Activated effector memory CD4-positive, alpha-beta T cell treated with anti-CD3 and anti-CD28 coated beads, Interleukin-2, amount 50 U/mL, for 16 hours (primary cell): ENCODE results near the gene ZNF467.

Experiments
- DNase-seq: peaks from one replicate; pipeline ENCODE4 v3.0.0-alpha.2; 2020

ZNF467 gene, protein sequence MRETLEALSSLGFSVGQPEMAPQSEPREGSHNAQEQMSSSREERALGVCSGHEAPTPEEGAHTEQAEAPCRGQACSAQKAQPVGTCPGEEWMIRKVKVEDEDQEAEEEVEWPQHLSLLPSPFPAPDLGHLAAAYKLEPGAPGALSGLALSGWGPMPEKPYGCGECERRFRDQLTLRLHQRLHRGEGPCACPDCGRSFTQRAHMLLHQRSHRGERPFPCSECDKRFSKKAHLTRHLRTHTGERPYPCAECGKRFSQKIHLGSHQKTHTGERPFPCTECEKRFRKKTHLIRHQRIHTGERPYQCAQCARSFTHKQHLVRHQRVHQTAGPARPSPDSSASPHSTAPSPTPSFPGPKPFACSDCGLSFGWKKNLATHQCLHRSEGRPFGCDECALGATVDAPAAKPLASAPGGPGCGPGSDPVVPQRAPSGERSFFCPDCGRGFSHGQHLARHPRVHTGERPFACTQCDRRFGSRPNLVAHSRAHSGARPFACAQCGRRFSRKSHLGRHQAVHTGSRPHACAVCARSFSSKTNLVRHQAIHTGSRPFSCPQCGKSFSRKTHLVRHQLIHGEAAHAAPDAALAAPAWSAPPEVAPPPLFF

DNA sequence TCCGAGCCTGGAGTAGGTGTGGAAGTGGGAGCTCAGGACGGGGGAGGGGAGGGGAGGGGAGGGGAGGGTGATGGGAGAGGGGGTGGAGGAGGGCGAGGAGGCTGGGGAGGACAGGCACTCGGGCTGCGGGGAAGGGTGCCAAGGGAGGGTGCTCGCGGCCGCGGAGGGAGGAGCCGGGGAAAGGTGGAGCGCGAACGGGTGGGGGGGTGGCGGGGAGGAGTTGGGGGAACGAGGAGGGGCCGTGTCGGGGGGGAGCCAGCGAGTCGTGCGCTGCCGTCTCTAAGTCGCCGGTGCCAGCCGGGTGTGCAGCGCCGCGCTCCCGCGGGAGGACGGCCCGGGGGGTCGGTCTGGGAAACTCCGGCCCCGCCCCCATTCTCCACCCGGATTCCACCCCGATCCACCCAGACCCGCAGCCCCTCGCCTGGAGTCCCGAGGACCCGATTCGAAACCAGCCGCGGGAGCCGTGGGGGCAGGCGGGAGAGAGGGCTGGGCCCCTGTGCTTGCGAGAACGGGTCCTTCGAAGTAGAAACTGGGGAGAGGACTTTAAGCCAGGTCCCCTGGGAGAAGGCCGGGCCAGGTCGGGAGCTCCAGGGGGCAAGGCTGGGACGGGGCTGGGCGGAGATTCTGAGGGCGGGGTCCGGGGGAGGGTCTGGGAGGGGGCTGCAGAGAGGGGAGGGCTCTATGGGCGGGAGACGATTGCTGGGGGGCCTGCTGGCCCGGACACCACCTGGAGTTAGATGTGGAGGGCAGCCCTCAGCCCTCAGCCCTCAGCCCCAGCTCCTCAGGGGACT, at the start of gene ZNF467:
Gene ZNF467, minus strand, starts transcription at position 143 of the 791 bp plus-strand sequence. CDS start 2,556 bp downstream, outside the sequence.
- peak; percentile 79 for DNase-seq

DNA sequence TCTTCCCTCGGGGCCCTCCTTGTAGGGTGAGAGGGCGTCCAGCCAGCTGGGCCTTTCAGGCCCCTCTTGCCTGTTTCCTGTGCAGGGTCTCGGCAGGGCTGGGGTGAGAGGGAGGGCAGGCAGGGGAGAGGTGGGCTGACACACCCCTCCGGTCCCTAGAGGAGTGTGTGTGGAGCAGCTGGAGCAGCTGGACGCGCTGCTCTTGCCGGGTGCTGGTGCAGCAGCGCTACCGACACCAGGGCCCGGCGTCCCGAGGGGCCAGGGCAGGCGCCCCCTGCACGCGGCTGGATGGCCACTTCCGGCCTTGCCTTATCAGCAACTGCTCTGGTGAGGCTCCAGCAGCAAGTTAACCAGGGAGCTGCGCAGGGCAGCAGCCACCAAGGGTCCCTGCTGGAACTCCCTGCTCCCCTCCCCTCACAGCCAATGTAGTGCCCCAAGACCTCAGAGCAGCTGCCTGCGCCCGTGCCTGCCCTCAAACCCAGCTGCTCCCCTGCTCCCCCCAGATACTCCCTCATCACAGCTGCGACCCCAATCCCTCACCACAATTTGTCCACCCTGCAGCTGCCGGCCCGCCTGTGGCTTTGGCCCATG, 49.1 kb upstream of the ZNF467 start:
- DNase-seq: no peak

DNA sequence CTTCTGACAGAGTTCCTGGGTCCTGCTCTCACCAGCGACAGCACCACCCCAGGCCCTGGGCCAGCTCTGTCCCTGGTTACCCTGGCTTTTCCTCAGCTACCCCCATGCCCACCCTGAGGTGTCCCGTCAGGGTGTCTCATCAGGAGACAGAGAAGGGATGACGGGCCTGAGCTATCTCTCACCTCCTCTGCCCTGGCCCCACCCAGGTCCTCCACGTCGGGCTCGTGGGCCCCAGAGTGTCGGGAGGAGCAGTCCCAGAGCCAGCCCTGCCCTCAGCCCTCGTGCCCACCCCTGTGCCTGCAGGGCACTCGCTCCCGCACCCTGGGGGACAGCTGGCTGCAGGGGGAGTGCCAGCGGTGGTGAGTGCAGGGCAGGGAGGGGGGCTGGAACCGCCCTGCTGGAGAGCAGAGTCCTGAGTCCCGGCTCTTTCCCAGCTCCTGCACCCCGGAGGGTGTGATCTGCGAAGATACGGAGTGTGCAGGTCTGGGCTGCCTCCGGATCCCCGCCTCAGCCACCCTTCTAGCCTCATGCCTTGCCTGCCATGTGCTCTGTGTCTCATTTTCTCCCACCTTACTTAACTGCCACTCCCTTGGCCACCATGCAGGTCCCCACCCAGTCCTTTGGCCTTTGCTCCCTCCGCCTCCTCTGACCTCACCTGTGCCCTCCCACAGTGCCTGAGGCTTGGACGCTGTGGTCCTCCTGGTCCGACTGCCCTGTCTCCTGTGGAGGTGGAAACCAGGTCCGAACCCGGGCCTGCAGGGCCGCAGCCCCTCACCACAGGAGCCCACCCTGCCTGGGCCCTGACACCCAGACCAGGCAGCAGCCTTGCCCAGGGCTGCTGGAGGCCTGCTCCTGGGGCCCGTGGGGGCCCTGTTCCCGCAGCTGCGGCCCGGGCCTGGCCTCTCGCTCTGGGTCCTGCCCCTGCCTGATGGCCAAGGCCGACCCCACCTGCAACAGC, 48.1 kb upstream of the ZNF467 start:
- no peak for DNase-seq

DNA sequence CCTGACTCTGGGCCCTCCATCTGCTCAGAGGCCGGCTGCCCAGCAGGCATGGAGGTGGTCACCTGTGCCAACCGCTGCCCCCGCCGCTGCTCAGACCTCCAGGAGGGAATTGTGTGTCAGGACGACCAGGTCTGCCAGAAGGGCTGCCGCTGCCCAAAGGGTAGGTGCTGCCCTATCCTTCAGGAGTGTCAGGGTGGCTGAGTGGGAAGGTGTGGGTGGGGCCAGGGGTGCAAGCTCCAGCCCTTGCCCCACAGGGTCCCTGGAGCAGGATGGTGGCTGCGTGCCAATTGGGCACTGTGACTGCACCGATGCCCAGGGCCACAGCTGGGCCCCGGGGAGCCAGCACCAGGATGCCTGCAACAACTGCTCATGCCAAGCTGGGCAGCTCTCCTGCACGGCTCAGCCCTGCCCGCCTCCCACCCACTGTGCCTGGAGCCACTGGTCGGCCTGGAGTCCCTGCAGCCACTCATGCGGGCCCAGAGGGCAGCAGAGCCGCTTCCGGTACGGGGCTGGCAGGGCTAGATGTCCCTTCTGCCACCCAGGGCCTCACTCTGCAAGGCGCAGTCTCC, 47.3 kb upstream of the ZNF467 start:
- DNase-seq: no peak

DNA sequence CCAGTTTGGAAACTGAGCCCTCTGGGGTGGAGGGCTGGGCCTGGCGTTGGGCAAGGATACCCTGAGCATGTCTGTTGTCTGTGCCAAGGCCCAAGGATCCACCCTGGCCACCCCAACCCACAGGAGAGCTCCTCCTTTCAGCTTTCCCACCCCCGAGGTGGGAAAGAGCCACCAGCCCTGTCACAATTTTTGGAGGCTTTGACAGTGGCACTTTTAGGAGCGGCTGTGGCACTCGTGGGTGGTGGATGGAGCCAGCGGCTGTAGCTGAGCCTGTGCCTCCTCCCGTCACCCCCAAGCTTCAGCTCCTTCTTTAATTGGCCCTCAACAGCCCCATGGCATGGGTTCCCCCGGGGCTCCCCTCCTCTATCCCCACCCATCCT, 46.6 kb upstream of the ZNF467 start:
- no peak for DNase-seq

DNA sequence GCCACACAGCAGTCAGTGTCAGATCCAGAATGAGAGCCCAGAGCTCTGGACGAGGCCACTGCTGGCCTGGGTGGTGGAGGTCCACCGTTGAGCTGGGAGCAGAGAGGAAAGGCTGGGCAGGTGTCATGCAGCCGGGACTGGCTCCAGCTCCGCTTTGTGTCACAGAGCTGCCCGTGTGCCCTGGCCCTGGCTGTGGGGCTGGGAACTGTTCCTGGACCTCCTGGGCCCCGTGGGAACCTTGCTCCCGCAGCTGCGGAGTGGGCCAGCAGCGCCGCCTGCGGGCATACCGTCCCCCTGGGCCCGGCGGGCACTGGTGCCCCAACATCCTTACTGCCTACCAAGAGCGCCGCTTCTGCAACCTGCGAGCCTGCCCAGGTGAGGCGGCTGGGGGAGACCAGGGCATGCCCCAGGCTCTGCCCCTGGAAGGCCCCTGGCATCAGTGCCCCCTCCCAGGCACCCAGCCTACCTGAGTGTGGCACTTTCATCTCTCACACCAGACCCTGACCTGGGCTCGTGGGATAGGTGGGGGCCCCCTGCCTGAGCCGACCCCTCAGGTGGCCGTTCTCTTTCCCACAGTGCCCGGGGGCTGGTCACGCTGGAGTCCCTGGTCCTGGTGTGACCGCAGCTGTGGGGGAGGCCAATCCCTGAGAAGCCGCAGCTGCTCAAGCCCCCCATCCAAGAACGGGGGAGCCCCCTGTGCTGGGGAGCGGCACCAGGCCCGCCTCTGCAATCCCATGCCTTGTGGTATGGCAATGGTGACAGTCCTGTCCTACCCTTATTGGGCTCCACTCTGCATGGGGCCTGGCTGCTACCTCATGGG, 46.0 kb upstream of the ZNF467 start:
- DNase-seq: no peak

DNA sequence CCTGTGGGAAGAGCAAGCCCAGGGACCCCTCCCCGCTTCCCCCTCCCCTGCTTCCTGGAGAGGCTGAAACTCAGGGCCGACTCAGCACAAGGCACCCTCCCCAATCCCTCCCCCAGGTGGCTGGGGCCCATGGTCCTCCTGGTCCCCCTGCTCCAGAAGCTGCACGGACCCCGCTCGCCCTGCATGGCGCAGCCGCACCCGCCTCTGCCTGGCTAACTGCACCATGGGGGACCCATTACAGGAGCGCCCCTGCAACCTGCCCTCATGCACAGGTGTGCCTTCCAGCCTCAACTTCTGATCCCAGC, 45.1 kb upstream of the ZNF467 start:
- no peak for DNase-seq

DNA sequence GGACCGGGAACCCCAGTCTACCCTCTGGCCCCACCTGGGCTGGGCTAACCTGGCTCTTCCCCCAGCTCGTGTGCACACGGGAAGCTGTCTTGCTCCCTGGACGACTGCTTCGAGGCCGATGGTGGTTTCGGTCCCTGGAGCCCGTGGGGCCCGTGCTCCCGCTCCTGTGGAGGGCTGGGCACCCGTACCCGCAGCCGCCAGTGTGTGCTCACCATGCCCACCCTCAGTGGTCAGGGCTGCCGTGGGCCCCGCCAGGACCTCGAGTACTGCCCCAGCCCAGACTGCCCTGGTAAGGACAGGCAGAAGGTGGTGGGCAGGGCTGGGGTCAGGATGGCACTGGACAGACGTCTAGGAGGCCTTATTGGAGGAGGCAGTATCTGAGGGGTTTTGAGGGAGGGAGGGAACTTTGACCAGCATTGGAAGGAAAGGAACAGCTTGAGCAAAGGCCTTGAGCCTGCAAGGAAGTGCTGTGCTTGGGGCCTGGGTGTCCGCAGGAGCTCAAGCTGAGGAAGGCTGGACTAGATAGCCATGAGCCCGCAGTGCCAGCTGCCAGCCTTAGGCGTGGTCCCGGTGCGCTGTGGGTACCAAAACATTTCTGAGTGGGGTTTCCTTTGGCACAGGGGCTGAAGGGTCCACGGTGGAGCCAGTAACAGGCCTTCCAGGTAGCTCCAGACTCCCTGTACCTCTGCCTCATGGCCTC, 44.6 kb upstream of the ZNF467 start:
- DNase-seq: no peak

DNA sequence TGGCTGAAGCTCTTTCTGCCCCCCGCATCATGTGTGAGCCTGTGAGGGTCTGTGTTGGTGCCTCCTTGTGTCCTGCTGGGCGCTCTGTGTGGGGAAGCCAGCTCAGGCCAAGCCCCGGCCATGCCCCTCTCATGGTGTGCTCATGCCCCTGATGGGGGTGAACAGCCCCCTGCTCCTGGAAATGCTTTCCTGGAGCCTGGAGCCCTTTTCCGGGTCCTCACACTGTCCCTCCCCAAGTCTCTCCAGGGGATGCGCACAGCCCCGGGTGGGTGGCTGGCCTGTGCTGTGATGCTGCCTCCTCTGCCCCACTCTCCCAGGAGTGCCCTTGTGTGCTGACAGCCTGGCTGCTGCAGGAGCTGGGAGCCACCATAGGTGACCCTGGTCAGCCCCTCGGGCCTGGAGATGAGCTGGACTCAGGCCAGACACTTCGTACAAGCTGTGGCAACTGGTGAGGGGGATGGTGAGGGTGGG, 43.9 kb upstream of the ZNF467 start:
- no peak for DNase-seq

DNA sequence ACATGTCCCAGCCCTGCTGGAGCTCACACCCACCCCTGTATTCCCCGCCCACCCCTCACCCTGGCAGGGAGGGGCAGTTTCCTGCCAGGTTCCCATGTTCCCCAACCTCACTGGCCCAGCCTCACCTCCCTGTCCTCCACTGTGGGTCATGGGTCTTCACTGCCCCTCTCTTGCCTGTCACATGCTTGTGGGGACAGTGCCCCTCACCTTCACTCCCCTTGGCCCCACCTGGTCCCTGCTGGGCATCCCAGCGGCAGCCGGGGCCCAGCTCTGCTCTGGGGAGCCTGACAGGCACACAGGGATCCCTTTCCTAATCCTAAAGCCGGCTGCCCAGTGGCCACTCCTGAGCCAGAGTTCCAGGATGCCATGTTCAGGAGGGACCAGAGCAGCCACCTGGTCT, 43.4 kb upstream of the ZNF467 start:
- no peak for DNase-seq

DNA sequence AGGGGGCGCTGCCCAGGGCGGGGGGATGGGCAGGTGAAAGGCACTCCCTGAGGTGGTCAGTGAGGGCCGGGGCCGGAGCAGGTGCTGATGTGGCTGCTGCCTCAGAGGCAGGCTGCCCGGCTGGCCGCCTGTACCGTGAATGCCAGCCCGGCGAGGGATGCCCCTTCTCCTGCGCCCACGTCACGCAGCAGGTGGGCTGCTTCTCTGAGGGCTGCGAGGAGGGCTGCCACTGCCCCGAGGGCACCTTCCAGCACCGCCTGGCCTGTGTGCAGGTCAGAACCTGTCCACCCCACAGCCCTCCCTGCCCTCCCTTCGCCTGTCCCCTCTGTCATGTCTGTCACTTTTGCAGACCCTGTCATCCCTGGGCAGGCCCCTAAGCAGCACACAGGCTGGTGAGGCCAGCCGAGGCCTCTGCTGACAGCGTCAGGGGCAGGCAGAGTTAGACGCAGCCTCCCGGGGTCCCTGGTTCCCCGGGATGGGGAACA, 42.9 kb upstream of the ZNF467 start:
- DNase-seq: no peak

DNA sequence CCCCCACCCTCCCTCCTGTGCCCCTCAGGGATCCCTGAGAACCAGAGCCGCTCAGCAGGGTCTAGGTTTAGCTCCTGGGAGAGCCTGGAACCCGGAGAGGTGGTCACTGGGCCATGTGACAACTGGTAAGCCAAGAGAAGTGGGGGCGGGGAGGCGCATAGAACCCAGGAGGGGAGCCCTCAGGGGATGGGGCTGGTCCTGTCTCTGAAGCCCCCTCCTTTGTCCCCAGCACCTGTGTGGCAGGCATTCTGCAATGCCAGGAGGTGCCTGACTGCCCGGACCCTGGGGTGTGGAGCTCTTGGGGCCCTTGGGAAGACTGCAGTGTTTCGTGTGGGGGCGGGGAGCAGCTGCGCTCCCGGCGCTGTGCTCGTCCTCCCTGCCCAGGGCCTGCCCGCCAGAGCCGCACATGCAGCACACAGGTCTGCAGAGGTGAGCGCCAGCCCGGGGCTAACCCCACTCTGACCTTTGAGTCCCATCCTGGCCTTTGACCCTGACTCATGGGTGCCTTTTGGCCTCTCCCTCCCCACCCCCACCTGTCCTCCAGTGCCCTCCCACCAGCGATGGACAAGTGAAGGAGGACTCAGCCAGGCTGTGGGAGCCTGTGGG, 42.4 kb upstream of the ZNF467 start:
- no peak for DNase-seq

DNA sequence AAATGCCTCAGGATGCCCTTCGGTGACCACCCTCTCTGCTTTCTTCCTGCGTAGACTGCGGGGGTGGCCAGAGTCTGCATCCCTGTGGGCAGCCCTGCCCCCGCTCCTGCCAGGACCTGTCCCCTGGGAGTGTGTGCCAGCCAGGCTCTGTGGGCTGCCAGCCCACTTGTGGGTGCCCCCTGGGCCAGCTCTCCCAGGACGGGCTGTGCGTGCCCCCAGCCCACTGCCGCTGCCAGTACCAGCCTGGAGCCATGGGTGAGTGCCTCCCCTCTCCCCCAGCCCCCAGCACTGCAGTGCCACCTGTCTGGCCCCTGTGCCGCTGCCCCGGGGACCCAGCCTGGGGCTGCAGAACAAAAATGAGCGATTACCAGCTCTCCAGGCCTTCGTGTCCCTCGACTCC, 41.7 kb upstream of the ZNF467 start:
- DNase-seq: no peak

DNA sequence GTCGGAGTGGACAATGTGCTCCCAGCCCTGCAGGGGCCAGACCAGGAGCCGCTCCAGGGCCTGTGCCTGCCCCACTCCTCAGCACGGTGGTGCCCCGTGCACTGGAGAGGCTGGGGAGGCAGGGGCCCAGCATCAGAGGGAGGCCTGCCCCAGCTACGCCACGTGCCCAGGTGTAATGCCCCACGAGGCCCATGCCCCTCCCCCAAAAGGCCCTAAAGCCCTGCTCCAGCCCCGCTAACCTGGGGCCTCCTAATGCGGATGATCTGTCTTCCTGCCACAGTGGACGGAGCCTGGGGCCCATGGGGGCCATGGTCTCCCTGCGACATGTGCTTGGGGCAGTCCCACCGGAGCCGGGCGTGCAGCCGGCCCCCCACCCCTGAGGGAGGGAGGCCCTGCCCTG, 41.1 kb upstream of the ZNF467 start:
- no peak for DNase-seq

DNA sequence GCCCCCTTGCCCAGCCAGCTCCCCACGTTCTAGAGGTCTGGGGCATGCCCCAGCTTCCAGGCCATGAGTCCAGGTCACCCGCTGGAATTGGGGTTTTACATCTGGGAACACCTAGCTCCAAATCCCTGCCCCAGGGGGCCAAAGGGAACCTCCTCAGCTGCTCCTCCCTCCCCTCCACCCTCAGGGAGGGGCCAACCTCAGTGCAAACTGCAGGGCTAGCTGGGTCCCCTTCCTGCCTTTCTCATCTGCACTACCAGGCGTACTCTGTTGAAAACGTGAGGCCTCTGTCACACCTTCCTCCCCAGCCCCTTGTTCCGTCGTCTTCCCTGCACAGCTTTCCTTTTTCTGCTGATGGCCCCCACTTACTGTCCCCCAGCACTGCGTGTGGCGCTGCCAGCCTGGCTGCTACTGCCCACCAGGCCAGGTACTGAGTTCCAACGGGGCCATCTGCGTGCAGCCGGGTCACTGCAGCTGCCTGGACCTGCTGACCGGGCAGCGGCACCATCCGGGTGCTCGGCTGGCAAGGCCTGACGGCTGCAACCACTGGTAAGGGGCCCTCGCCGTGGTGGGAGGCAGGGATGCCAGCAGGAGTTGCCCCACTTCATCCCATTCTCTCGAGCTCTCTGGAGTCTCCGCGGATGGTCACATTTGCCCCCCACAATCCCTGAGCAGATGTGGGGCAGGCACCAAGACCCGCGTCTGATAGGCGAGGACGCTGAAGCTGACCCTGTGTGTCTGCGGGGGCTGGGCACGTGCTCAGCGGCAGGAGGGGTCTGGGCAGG, 40.1 kb upstream of the ZNF467 start:
- no peak for DNase-seq

DNA sequence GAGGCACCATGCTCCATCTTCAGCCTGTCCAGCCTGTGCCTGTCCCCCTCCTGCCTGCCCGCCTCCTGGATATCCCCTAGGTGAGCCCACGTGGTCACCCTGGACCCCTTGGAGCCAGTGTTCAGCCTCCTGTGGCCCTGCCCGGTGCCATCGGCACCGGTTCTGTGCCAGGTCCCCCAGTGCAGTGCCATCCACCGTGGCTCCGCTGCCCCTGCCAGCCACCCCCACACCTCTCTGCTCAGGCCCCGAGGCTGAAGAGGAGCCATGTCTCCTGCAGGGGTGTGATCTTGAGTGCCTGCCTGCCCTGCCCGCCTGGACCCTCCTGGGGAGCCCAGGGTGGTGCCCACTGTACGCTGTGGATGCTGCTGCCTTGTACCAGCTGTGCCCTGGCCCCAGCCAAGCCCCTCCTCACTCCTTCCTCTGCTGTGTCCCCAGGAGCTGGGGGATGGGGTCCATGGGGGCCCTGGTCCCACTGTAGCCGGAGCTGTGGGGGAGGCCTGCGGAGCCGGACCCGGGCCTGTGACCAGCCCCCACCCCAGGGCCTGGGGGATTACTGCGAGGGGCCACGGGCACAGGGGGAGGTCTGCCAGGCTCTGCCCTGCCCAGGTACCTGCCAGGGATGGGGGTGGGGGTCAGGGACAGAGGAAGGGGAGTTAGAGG, 38.6 kb upstream of the ZNF467 start:
- no peak for DNase-seq

DNA sequence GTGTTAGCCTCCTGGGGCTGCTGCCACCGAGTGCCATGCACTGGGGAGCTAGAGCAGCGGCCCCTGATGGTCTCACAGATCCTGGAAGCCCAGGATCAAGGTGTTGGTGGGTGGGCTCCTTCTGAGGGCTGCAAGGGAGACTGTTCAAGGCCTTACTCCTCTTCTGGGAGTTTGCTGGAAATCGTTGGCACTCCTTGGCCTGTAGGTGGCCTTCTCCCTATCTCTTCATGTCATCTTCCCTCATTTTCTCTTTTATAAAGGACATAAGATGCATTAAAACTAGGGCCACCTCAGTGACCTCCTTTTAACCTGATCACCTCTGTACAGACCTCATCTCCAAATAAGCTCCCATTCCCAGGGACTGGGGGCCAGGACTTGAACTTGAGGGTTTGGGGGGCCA, 37.8 kb upstream of the ZNF467 start:
- DNase-seq: no peak

DNA sequence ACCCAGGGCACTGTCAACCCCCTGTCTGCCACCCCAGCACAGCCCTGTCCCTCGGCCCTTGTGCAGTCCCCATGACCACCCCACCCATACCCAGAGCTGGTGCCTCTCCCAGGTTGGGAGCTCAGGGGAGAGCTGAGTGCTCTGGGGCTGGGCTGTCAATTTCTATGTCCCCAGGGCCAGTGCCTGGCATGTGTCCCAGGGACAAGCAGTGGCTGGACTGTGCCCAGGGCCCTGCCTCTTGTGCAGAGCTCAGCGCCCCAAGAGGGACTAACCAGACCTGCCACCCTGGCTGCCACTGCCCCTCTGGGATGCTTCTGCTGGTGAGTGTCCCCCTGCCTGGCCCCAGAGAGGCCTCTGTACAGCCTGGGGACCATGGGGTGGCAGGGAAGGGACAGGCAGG, 35.8 kb upstream of the ZNF467 start:
- DNase-seq: no peak
